NB4 (cell line): ENCODE data around the gene SLC35F2.

Experiments
- MYC ChIP-seq: IDR thresholded peaks from 2 replicates; pipeline ENCODE4 v1.6.1; 2011; ENCODE audit warnings: low read depth, low read length
- POLR2A ChIP-seq: IDR thresholded peaks from 2 replicates; pipeline ENCODE4 v1.6.1; 2011; ENCODE audit warnings: mild to moderate bottlenecking; ENCODE audit not compliant: insufficient read length; ENCODE audit errors: extremely low read depth
- TF ChIP-seq, protein P1 (sequence below): IDR thresholded peaks from one replicate; pipeline ENCODE4 v1.5.1; 2012; ENCODE audit warnings: low read depth, low read length
- TF ChIP-seq, protein P2 (sequence below): IDR thresholded peaks from 2 replicates; pipeline ENCODE4 v1.6.1; 2011; ENCODE audit warnings: low read depth, low read length

DNA sequence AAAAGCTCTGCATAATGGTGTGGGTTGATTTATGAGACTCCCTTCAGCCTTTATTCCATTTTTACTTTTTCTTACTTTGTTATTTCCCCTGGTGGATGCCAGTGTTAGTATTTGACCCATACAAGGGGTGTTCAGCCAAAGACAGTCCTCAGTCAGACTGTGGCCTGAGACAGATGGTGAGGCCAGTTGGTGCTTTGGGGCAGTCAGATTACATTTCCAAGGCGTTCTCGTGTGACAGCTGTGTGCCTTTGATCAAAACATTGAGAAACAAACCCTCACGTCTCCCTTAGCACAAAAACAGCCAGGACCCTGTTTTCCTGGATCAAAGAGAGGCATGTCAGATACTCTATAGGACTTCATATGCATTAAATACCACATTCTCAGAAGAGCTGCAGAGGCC, 115.4 kb downstream of the SLC35F2 start:
- TF ChIP-seq POLR2A (no peak), MYC (no peak)
- TF ChIP-seq, protein P1, sequence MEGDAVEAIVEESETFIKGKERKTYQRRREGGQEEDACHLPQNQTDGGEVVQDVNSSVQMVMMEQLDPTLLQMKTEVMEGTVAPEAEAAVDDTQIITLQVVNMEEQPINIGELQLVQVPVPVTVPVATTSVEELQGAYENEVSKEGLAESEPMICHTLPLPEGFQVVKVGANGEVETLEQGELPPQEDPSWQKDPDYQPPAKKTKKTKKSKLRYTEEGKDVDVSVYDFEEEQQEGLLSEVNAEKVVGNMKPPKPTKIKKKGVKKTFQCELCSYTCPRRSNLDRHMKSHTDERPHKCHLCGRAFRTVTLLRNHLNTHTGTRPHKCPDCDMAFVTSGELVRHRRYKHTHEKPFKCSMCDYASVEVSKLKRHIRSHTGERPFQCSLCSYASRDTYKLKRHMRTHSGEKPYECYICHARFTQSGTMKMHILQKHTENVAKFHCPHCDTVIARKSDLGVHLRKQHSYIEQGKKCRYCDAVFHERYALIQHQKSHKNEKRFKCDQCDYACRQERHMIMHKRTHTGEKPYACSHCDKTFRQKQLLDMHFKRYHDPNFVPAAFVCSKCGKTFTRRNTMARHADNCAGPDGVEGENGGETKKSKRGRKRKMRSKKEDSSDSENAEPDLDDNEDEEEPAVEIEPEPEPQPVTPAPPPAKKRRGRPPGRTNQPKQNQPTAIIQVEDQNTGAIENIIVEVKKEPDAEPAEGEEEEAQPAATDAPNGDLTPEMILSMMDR: no peak
- TF ChIP-seq, protein P2, sequence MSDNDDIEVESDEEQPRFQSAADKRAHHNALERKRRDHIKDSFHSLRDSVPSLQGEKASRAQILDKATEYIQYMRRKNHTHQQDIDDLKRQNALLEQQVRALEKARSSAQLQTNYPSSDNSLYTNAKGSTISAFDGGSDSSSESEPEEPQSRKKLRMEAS: no peak
